Right lobe of liver (tissue), 4 donors: Measurements from ENCODE around the gene IFRD2.

Source experiments
- POLR2A ChIP-seq: fragments of 450-650 bp; IDR thresholded peaks from one replicate; pipeline ENCODE4 v1.6.1; 2017; ENCODE audit warnings: antibody characterized with exemption, mild to moderate bottlenecking
- TF ChIP-seq, protein P1 (sequence below), 4 donors: fragments of 200-600 bp in 3 of 4; fragments of 450-650 bp in 1 of 4; IDR thresholded peaks; one replicate each; pipeline versions ENCODE4 v1.5.1 to v1.8.0; 2016 to 2022; ENCODE audit warnings: antibody characterized with exemption in 4 of 4, mild to moderate bottlenecking in 2 of 4
- donor health status: DM: no; HTN: no; CAD: no.
- donor health status: DM: no; HTN: no; CAD: no.
- donor health status: DM: no; HTN: yes; CAD: no.

DNA sequence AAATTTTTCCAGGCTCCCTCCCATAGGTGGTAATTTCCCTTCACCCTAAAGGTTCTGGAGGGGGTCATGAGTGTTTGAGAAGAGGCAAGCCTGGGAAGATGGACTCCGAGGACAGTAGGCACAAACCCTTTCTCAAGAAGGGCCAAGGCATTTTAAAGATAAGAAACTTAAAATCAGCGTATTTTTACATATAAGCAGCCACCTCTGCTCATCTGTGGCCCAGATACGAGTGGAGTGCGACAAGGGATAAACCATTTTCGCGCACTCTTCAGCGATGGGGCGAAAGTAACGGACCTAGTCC lies 47.9 kb upstream of the IFRD2 start:
- no peak for TF ChIP-seq POLR2A
- TF ChIP-seq, protein P1, sequence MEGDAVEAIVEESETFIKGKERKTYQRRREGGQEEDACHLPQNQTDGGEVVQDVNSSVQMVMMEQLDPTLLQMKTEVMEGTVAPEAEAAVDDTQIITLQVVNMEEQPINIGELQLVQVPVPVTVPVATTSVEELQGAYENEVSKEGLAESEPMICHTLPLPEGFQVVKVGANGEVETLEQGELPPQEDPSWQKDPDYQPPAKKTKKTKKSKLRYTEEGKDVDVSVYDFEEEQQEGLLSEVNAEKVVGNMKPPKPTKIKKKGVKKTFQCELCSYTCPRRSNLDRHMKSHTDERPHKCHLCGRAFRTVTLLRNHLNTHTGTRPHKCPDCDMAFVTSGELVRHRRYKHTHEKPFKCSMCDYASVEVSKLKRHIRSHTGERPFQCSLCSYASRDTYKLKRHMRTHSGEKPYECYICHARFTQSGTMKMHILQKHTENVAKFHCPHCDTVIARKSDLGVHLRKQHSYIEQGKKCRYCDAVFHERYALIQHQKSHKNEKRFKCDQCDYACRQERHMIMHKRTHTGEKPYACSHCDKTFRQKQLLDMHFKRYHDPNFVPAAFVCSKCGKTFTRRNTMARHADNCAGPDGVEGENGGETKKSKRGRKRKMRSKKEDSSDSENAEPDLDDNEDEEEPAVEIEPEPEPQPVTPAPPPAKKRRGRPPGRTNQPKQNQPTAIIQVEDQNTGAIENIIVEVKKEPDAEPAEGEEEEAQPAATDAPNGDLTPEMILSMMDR (IDR thresholded peaks at IDR 0.05), result no peak
